Loucy (cell line): ENCODE data around the gene CCT7.
A peak's percentile ranks its signal among the peaks of the same experiment; 100 is the strongest.

Experiments
- H2AFZ ChIP-seq: fragments of 200-600 bp; sonication (generic); 2 replicates; pipeline ENCODE4 v1.6.0; 2016; ENCODE audit warnings: antibody characterized with exemption, mild to moderate bottlenecking, low read length, moderate library complexity
- H3F3A ChIP-seq: fragments of 200-600 bp; 2 replicates; pipeline ENCODE4 v1.6.0; 2016; ENCODE audit warnings: antibody characterized with exemption, low read depth, mild to moderate bottlenecking
- H3K27me3 ChIP-seq: fragments of 200-600 bp; sonication (generic); 2 replicates; pipeline ENCODE4 v1.6.1; 2014; ENCODE audit warnings: low read length, mild to moderate bottlenecking; ENCODE audit not compliant: insufficient read depth, poor library complexity, severe bottlenecking
- H3K36me3 ChIP-seq: fragments of 200-600 bp; sonication (generic); 2 replicates; pipeline ENCODE4 v1.6.1; 2016; ENCODE audit warnings: low read length; ENCODE audit not compliant: insufficient read depth
- H3K4me1 ChIP-seq: fragments of 200-600 bp; sonication (generic); 2 replicates; pipeline ENCODE4 v1.5.1; 2014; ENCODE audit warnings: low read length, mild to moderate bottlenecking; ENCODE audit not compliant: insufficient read depth, poor library complexity, severe bottlenecking
- H3K4me2 ChIP-seq: fragments of 200-600 bp; sonication (generic); 2 replicates; pipeline ENCODE4 v1.6.0; 2014; ENCODE audit warnings: antibody characterized with exemption, low read length, low read depth, mild to moderate bottlenecking; ENCODE audit not compliant: poor library complexity, severe bottlenecking
- H3K4me3 ChIP-seq: fragments of 200-600 bp; sonication (generic); 2 replicates; pipeline ENCODE4 v1.5.1; 2014; ENCODE audit warnings: low read length, mild to moderate bottlenecking, mixed read lengths; ENCODE audit not compliant: poor library complexity, severe bottlenecking
- H3K79me2 ChIP-seq: fragments of 200-600 bp; sonication (generic); 2 replicates; pipeline ENCODE4 v1.6.1; 2014; ENCODE audit warnings: low read length; ENCODE audit not compliant: insufficient read depth
- H3K9ac ChIP-seq: fragments of 200-600 bp; sonication (generic); 2 replicates; pipeline ENCODE4 v1.6.0; 2014; ENCODE audit warnings: mild to moderate bottlenecking, low read depth, low read length, moderate library complexity; ENCODE audit not compliant: poor library complexity, severe bottlenecking
- H3K9me2 ChIP-seq: fragments of 200-600 bp; sonication (generic); replicated peaks from 2 replicates; pipeline ENCODE4 v1.6.1; 2016; ENCODE audit warnings: low read depth, low read length, mixed read lengths
- H3K9me3 ChIP-seq: fragments of 200-600 bp; sonication (generic); 2 replicates; pipeline ENCODE4 v1.6.1; 2014; ENCODE audit warnings: mild to moderate bottlenecking, antibody characterized with exemption, low read length, low read depth; ENCODE audit not compliant: insufficient read depth
- H4K20me1 ChIP-seq: fragments of 200-600 bp; sonication (generic); 2 replicates; pipeline ENCODE4 v1.6.0; 2014; ENCODE audit warnings: antibody characterized with exemption, low read length, mild to moderate bottlenecking; ENCODE audit not compliant: insufficient read depth, poor library complexity, severe bottlenecking
- CTCF ChIP-seq: fragments of 200-600 bp; sonication (generic); conservative IDR thresholded peaks from 2 replicates; pipeline ENCODE4 v1.5.1; 2014; ENCODE audit warnings: mild to moderate bottlenecking, antibody characterized with exemption, low read length
- EZH2phosphoT487 ChIP-seq: fragments of 200-600 bp; IDR thresholded peaks from 2 replicates; pipeline ENCODE4 v1.6.1; 2018; ENCODE audit warnings: antibody characterized with exemption, mild to moderate bottlenecking, moderate library complexity, borderline replicate concordance

The CCT7 gene

GRCh38 chr2:73300926-73301325, 66.8 kb downstream of the CCT7 start:
- no peak overlapping the region for H3K9ac ChIP-seq
- H3K27me3 ChIP-seq, result no peaks in the 10 kb centered on the region
- no peaks in the 10 kb centered on the region for H3F3A ChIP-seq
- H3K4me2 ChIP-seq, result no peak overlapping the region
- H3K9me3 ChIP-seq, result no peaks in the 10 kb centered on the region
- peaks cover 5% of the 10 kb centered on the region for H3K4me1 ChIP-seq
- no peaks in the 10 kb centered on the region for H3K9me2 ChIP-seq
- H3K36me3 ChIP-seq, result no peaks in the 10 kb centered on the region
- H3K4me3 ChIP-seq, result no peak overlapping the region
- no peaks in the 10 kb centered on the region for H4K20me1 ChIP-seq
- H2AFZ ChIP-seq, result peak overlapping the region; percentile 70
- TF ChIP-seq EZH2phosphoT487, result no peak
- TF ChIP-seq CTCF, result no peak
- no peaks in the 10 kb centered on the region for H3K79me2 ChIP-seq

- H4K20me1 ChIP-seq, result no peaks in the 10 kb centered on the region
- H3K9ac ChIP-seq, result no peak overlapping the region
- H3K9me3 ChIP-seq, result no peaks in the 10 kb centered on the region
- TF ChIP-seq EZH2phosphoT487 (no peak), CTCF (no peak)
- no peaks in the 10 kb centered on the region for H3K9me2 ChIP-seq
- no peak overlapping the region for H2AFZ ChIP-seq
- H3K36me3 ChIP-seq, result no peaks in the 10 kb centered on the region
- H3K27me3 ChIP-seq, result no peaks in the 10 kb centered on the region
- H3K79me2 ChIP-seq, result no peaks in the 10 kb centered on the region
- no peak overlapping the region for H3K4me3 ChIP-seq
- no peaks in the 10 kb centered on the region for H3F3A ChIP-seq
- no peak overlapping the region for H3K4me2 ChIP-seq
- peaks cover 5% of the 10 kb centered on the region for H3K4me1 ChIP-seq
These were observed 67.5 kb downstream of the CCT7 start for GRCh38 chr2:73301636-73302035.
